Transverse colon (tissue), 3 donors: ENCODE results near the gene SLC25A48.

ENCODE experiments used
- CTCF ChIP-seq, 5 experiments: fragments of 200-600 bp in 3 of 5; fragments of 450-650 bp in 2 of 5; sonication (generic) in 3 of 5; IDR thresholded peaks; 1 replicate in 2 of 5; 2 replicates in 3 of 5; pipeline ENCODE4 v1.5.1; 2016 to 2017; ENCODE audit warnings: antibody characterized with exemption in 5 of 5, inconsistent platforms in 3 of 5, mild to moderate bottlenecking in 2 of 5, moderate library complexity in 1 of 5
- EP300 ChIP-seq: sonication (generic); formaldehyde crosslinking; IDR thresholded peaks from one replicate; pipeline ENCODE4 v1.6.1; 2017; ENCODE audit warnings: antibody characterized with exemption, low read depth
- POLR2A ChIP-seq: fragments of 450-650 bp; IDR thresholded peaks from one replicate; pipeline ENCODE4 v1.6.1; 2016; ENCODE audit warnings: antibody characterized with exemption, mild to moderate bottlenecking, moderate library complexity

- no peak for TF ChIP-seq EP300
- TF ChIP-seq POLR2A: no peak
- no peak for TF ChIP-seq CTCF (IDR thresholded peaks at IDR 0.05)
Observed at GRCh38 chr5:135866016-135866415, 31.6 kb downstream of the SLC25A48 start.
